Measurements from ENCODE around the gene CCNT1. TPM values are rescaled to one million over a fixed set of nuclear protein-coding genes. Genes with fewer than 3 reads are reported as not detected.
"Not testable (repeated sequence)": the region's sequence is repeated elsewhere in the genome, so short reads cannot be mapped to it uniquely, and the experiment has no call there.

Gene CCNT1
- total and polyA plus RNA-seq, 3 donors from 2014 or later: 42.0 to 53.5 (median 50.2) TPM

- Histone ChIP-seq H3K27me3 (no peaks in the 10 kb centered on the region), H3K4me1 (no peaks in the 10 kb centered on the region), H3K9me3 (no peaks in the 10 kb centered on the region), H3K36me3 (ENCODE audit: low read depth, missing control alignments) (no peaks in the 10 kb centered on the region), H3K27ac (no peak overlapping the region), H3K4me3 (no peak overlapping the region)
- intact Hi-C loops (cut with DNase I; ENCODE audit: low total_unique reads): no loop called here
- TF ChIP-seq POLR2A (IDR thresholded peaks at IDR 0.05) (no peak), CTCF (IDR thresholded peaks at IDR 0.05) (no peak)
- no peak for DNase-seq
- 52 to 53% methylated on average over 5 of the region's 5 CpGs for WGBS, 2 donors
Measured at GRCh38 chr12:48739618-48740269, 23.2 kb upstream of the CCNT1 start.

- intact Hi-C loops (cut with DNase I; ENCODE audit: low total_unique reads): no loop called here
- H3K4me1 ChIP-seq: no peaks in the 10 kb centered on the region
- no peak for DNase-seq
- no peak overlapping the region for H3K27ac ChIP-seq
- no peaks in the 10 kb centered on the region for H3K9me3 ChIP-seq
- no peak for TF ChIP-seq POLR2A (IDR thresholded peaks at IDR 0.05)
- no peak for TF ChIP-seq CTCF (IDR thresholded peaks at IDR 0.05)
- H3K36me3 ChIP-seq (ENCODE audit: low read depth, missing control alignments): no peaks in the 10 kb centered on the region
- H3K27me3 ChIP-seq: no peaks in the 10 kb centered on the region
- H3K4me3 ChIP-seq: no peak overlapping the region
- 46 to 52% methylated on average over 1 of the region's 1 CpG for WGBS, 2 donors
Measured at GRCh38 chr12:48736456-48736855, 19.9 kb upstream of the CCNT1 start.

- Histone ChIP-seq H3K4me1 (no peaks in the 10 kb centered on the region), H3K4me3 (no peak overlapping the region), H3K27me3 (no peaks in the 10 kb centered on the region), H3K27ac (no peak overlapping the region), H3K36me3 (ENCODE audit: low read depth, missing control alignments) (no peaks in the 10 kb centered on the region), H3K9me3 (no peaks in the 10 kb centered on the region)
- WGBS, 2 donors: 76 to 86% methylated on average over 5 of the region's 5 CpGs
- intact Hi-C loops (cut with DNase I; ENCODE audit: low total_unique reads): no loop called here
- TF ChIP-seq CTCF (IDR thresholded peaks at IDR 0.05) (no peak), POLR2A (IDR thresholded peaks at IDR 0.05) (no peak)
- DNase-seq: no peak
Measured at GRCh38 chr12:48728807-48729206, 12.3 kb upstream of the CCNT1 start.

GRCh38 chr12:48720737-48721136, 4.2 kb upstream of the CCNT1 start:
- H3K9me3 ChIP-seq; H3K4me3 ChIP-seq; H3K4me1 ChIP-seq; H3K27me3 ChIP-seq; intact Hi-C loops (cut with DNase I; ENCODE audit: low total_unique reads); DNase-seq; H3K27ac ChIP-seq; H3K36me3 ChIP-seq (ENCODE audit: low read depth, missing control alignments): not testable (repeated sequence)
- 97 to 100% methylated on average over 1 of the region's 1 CpG for WGBS, 2 donors

GRCh38 chr12:48720171-48720570, 3.7 kb upstream of the CCNT1 start:
- H3K4me3 ChIP-seq; H3K27ac ChIP-seq; DNase-seq; H3K27me3 ChIP-seq; intact Hi-C loops (cut with DNase I; ENCODE audit: low total_unique reads); H3K36me3 ChIP-seq (ENCODE audit: low read depth, missing control alignments); H3K4me1 ChIP-seq; H3K9me3 ChIP-seq: not testable (repeated sequence)
- WGBS, 2 donors: 78 to 86% methylated on average over 2 of the region's 2 CpGs

- 73 to 74% methylated on average over 4 of the region's 4 CpGs for WGBS, 2 donors
Measured at GRCh38 chr12:48719002-48719401, 2.5 kb upstream of the CCNT1 start.

More at GRCh38 chr12:48719002-48719401, 2.5 kb upstream of the CCNT1 start:
- intact Hi-C loops (cut with DNase I; ENCODE audit: low total_unique reads); H3K4me3 ChIP-seq; H3K27ac ChIP-seq; H3K27me3 ChIP-seq; H3K4me1 ChIP-seq; H3K9me3 ChIP-seq; H3K36me3 ChIP-seq (ENCODE audit: low read depth, missing control alignments); DNase-seq: not testable (repeated sequence)
